CD14-positive monocyte (primary cell): ENCODE data around the gene NCBP3. TPM values are rescaled to one million over a fixed set of nuclear protein-coding genes. Genes with fewer than 3 reads are reported as not detected.

ENCODE experiments used
- DNase-seq, 3 donors: peaks; one replicate each; pipeline ENCODE4 v3.0.0-alpha.2; 2011 to 2022
- H2AFZ ChIP-seq: 2 replicates; pipeline ENCODE4 v1.6.0; 2012; ENCODE audit warnings: mild to moderate bottlenecking, low read depth, low read length, inconsistent platforms; ENCODE audit not compliant: insufficient read depth, poor library complexity, severe bottlenecking
- H3K27ac ChIP-seq, 2 donors: 1 replicate in 1 of 2; 2 replicates in 1 of 2; pipeline ENCODE4 v1.5.1; 2012 to 2013; ENCODE audit warnings: low read length in 2 of 2, control low read depth in 1 of 2, inconsistent platforms in 1 of 2, low read depth in 1 of 2, mild to moderate bottlenecking in 1 of 2
- H3K27me3 ChIP-seq, 2 donors: one replicate each; pipeline versions ENCODE4 v1.6.0 to v1.6.1; 2011 to 2013; ENCODE audit warnings: low read length in 2 of 2; ENCODE audit not compliant: control insufficient read depth in 2 of 2, insufficient read depth in 2 of 2
- H3K36me3 ChIP-seq, 2 donors: replicated peaks in 1 of 2; 1 replicate in 1 of 2; 2 replicates in 1 of 2; pipeline versions ENCODE4 v1.5.1 to v1.6.1; 2012 to 2013; ENCODE audit warnings: low read length in 2 of 2, control low read depth in 1 of 2, inconsistent platforms in 1 of 2, mild to moderate bottlenecking in 1 of 2; ENCODE audit not compliant: insufficient read depth in 2 of 2, control insufficient read depth in 1 of 2
- H3K4me1 ChIP-seq, 2 donors: 1 replicate in 1 of 2; 2 replicates in 1 of 2; pipeline versions ENCODE4 v1.5.1 to v1.6.1; 2012 to 2013; ENCODE audit warnings: low read length in 2 of 2, control low read depth in 1 of 2, inconsistent platforms in 1 of 2, mild to moderate bottlenecking in 1 of 2, moderate library complexity in 1 of 2; ENCODE audit not compliant: insufficient read depth in 2 of 2, control insufficient read depth in 1 of 2
- H3K4me2 ChIP-seq: replicated peaks from 2 replicates; pipeline ENCODE3; 2012; ENCODE audit warnings: low read length, moderate library complexity, mild to moderate bottlenecking; ENCODE audit not compliant: poor library complexity, severe bottlenecking; ENCODE audit errors: extremely low read depth
- H3K4me3 ChIP-seq, 3 experiments: fragments of 200-600 bp in 1 of 3; sonication (generic) in 1 of 3; replicated peaks in 1 of 3; 1 replicate in 2 of 3; 2 replicates in 1 of 3; pipeline ENCODE4 v1.5.1; 2011 to 2013; ENCODE audit warnings: low read length in 3 of 3, mild to moderate bottlenecking in 3 of 3, control low read depth in 2 of 3, low read depth in 2 of 3, inconsistent platforms in 1 of 3, moderate library complexity in 1 of 3
- H3K79me2 ChIP-seq: 2 replicates; pipeline ENCODE4 v1.6.0; 2012; ENCODE audit warnings: mild to moderate bottlenecking, control low read depth, inconsistent platforms, low read length, moderate library complexity; ENCODE audit not compliant: insufficient read depth
- H3K9ac ChIP-seq: 2 replicates; pipeline ENCODE4 v1.6.0; 2017; ENCODE audit warnings: low read length, mild to moderate bottlenecking; ENCODE audit not compliant: insufficient read depth, poor library complexity, severe bottlenecking
- H3K9me3 ChIP-seq, 2 donors: replicated peaks in 1 of 2; 1 replicate in 1 of 2; 2 replicates in 1 of 2; pipeline versions ENCODE4 v1.5.1 to v1.6.1; 2012 to 2013; ENCODE audit warnings: low read length in 2 of 2, control low read depth in 1 of 2; ENCODE audit not compliant: control insufficient read depth in 1 of 2, insufficient read depth in 1 of 2
- H4K20me1 ChIP-seq: 2 replicates; pipeline ENCODE4 v1.6.0; 2012; ENCODE audit warnings: mild to moderate bottlenecking, low read length, control low read depth, moderate library complexity; ENCODE audit not compliant: insufficient read depth
- H3K27ac Mint-ChIP-seq, 7 donors: one replicate each; pipeline ENCODE4 v1.8.0; 2020; ENCODE audit warnings: mild to moderate bottlenecking in 7 of 7, mixed read lengths in 7 of 7, moderate library complexity in 6 of 7, inconsistent platforms in 2 of 7
- H3K27me3 Mint-ChIP-seq, 3 donors: one replicate each; pipeline ENCODE4 v1.8.0; 2021 to 2022; ENCODE audit warnings: low read depth in 3 of 3, mild to moderate bottlenecking in 3 of 3, mixed read lengths in 3 of 3, moderate library complexity in 3 of 3, inconsistent platforms in 1 of 3
- H3K36me3 Mint-ChIP-seq, 2 donors: one replicate each; pipeline ENCODE4 v1.8.0; 2020; ENCODE audit warnings: mixed read lengths in 2 of 2, inconsistent platforms in 1 of 2, mild to moderate bottlenecking in 1 of 2
- H3K4me1 Mint-ChIP-seq: one replicate; pipeline ENCODE4 v1.8.0; 2020; ENCODE audit warnings: mild to moderate bottlenecking, mixed read lengths
- H3K4me3 Mint-ChIP-seq, 2 donors: one replicate each; pipeline ENCODE4 v1.8.0; 2020; ENCODE audit warnings: mild to moderate bottlenecking in 2 of 2, mixed read lengths in 2 of 2, moderate library complexity in 1 of 2
- H3K9me3 Mint-ChIP-seq, 7 donors: one replicate each; pipeline ENCODE4 v1.8.0; 2020 to 2022; ENCODE audit warnings: mixed read lengths in 7 of 7, mild to moderate bottlenecking in 6 of 7, moderate library complexity in 6 of 7, inconsistent platforms in 2 of 7
- WGBS: methylation state at CpG from one replicate; pipeline ENCODE4 v1.1.5; 2013; ENCODE audit warnings: missing lambda C conversion rate; ENCODE audit not compliant: insufficient coverage; 5-methylcytosine and 5-hydroxymethylcytosine counted together
- intact Hi-C, 2 donors: fragments of 100-400 bp; cut with micrococcal nuclease; formaldehyde crosslinking; loops; one replicate each; pipeline versions ENCODE4 v1.15.0 to v1.15.1; 2023
- polyA plus RNA-seq, 3 donors: library from polyadenylated mRNA; depleted of rRNA in 1 of 3; unstranded in 2 of 3; stranded (reverse) in 1 of 3; fragments of 300-500 nt in 2 of 3; fragments of >200 nt in 1 of 3; fragmentation: Illumina TruSeq in 2 of 3; gene quantifications; 1 replicate in 2 of 3; 2 replicates in 1 of 3; pipeline ENCODE4 v1.2.3, GENCODE V29; 2012 to 2021
- TF ChIP-seq, protein P1 (sequence below): fragments of 200-600 bp; IDR thresholded peaks from one replicate; pipeline ENCODE4 v1.8.0; 2022; ENCODE audit warnings: antibody characterized with exemption, mild to moderate bottlenecking

Gene NCBP3
- polyA plus RNA-seq, 3 donors = 4.9 to 19.0 (median 8.5) TPM

DNA sequence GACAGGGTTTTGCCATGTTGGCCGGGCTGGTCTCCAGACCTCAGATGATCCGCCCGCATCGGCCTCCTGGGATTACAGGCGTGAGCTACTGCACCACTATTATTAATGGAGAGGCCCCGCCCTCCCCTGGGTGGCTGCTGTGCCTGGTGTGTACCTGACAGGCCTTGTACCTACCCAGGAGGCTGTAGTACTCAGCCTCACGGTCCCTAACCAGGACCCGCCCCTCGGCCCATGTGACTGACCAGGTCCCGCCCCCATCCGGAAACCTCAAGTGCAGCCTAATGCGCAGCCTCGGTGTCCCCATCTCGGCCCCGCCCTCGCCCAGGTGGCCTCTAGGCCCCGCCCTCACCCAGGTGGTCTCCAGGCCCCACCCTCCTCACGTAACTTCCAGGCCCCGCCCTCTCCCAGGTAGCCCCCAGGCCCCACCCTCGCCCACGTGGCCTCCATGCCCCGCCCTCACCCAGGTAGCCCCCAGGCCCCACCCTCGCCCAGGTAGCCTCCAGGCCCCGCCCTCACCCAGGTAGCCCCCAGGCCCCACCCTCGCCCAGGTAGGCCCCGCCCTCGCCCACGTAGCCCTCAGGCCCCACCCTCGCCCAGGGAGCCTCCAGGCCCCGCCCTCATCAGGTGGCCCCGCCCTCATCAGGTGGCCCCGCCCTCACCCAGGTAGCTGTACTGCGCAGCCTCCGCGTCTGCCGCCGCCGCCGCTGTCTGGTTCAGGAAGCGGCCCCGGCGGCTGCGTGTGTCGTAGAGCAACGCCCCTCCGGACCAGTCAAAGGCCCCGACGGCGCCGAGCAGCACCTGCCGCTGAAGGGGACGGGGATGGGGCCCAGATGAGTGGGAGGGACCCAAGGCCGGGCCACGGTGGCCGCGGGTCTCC is 91.3 kb downstream of the NCBP3 start:
- Histone ChIP-seq H4K20me1 (no peaks in the 10 kb centered on the region), H3K79me2 (no peaks in the 10 kb centered on the region), H3K36me3 (no peaks in the 10 kb centered on the region), H3K27me3 (no peaks in the 10 kb centered on the region), H3K4me1 (peaks cover 11 to 15% of the 10 kb centered on the region in 2 donors), H2AFZ (peak overlapping the region; percentile 83), H3K27ac (no peak overlapping the region), H3K4me2 (peak overlapping the region; percentile 64), H3K4me3 (peak overlapping the region in 1 of 3 experiments; percentile 44), H3K9ac (peak overlapping the region; percentile 40), H3K9me3 (peaks cover 1 to 6% of the 10 kb centered on the region in 2 donors)
- peak; percentile 27 to 47 (median 39) for DNase-seq
- Mint-ChIP-seq H3K4me1 (peaks cover 12% of the 10 kb centered on the region), H3K4me3 (peak overlapping the region; percentile 41 to 55), H3K27me3 (peaks cover 1 to 4% (median 3%) of the 10 kb centered on the region in 3 donors), H3K27ac (peak overlapping the region in 1 of 7 donors; percentile 75), H3K9me3 (peaks cover under 1 to 6% (median 2%) of the 10 kb centered on the region in 7 donors), H3K36me3 (no peaks in the 10 kb centered on the region)
- TF ChIP-seq, protein P1, sequence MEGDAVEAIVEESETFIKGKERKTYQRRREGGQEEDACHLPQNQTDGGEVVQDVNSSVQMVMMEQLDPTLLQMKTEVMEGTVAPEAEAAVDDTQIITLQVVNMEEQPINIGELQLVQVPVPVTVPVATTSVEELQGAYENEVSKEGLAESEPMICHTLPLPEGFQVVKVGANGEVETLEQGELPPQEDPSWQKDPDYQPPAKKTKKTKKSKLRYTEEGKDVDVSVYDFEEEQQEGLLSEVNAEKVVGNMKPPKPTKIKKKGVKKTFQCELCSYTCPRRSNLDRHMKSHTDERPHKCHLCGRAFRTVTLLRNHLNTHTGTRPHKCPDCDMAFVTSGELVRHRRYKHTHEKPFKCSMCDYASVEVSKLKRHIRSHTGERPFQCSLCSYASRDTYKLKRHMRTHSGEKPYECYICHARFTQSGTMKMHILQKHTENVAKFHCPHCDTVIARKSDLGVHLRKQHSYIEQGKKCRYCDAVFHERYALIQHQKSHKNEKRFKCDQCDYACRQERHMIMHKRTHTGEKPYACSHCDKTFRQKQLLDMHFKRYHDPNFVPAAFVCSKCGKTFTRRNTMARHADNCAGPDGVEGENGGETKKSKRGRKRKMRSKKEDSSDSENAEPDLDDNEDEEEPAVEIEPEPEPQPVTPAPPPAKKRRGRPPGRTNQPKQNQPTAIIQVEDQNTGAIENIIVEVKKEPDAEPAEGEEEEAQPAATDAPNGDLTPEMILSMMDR = no peak
- WGBS = 10% methylated on average over 50 of the region's 56 CpGs
- intact Hi-C loops = no loop called here

DNA sequence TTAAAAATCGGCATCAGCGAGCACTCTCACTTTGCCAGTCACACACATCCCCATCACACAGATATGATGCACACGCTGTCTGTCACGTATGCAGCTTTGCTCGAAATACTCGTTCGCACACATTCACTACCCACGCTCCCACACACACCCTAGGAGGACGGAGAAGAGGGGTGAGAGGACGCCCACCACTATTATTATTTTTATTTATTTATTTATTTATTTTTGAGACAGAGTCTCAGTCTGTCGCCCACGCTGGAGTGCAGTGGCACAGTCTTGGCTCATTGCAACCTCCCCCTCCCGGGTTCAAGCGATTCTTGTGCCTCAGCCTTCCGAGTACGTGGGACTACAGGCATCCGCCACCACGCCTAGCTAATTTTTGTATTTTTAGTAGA is 92.0 kb downstream of the NCBP3 start:
- Histone ChIP-seq H3K4me3 (no peak overlapping the region), H3K79me2 (no peaks in the 10 kb centered on the region), H4K20me1 (no peaks in the 10 kb centered on the region), H3K27me3 (no peaks in the 10 kb centered on the region), H2AFZ (no peak overlapping the region), H3K36me3 (no peaks in the 10 kb centered on the region), H3K27ac (no peak overlapping the region), H3K9ac (no peak overlapping the region), H3K4me2 (no peak overlapping the region), H3K9me3 (no peaks in the 10 kb centered on the region), H3K4me1 (peaks cover 11 to 15% of the 10 kb centered on the region in 2 donors)
- peaks cover 0 to under 1% (median 0%) of the 10 kb centered on the region in 7 donors for H3K9me3 Mint-ChIP-seq
- no peak overlapping the region for H3K4me3 Mint-ChIP-seq
- peak overlapping the region in 1 of 7 donors; percentile 75 for H3K27ac Mint-ChIP-seq
- TF ChIP-seq, protein P1 = no peak
- 97% methylated on average over 6 of the region's 18 CpGs for WGBS
- DNase-seq = no peak
- H3K4me1 Mint-ChIP-seq = peaks cover 15% of the 10 kb centered on the region
- intact Hi-C loops = no loop called here
- H3K36me3 Mint-ChIP-seq = no peaks in the 10 kb centered on the region
- peaks cover 1 to 4% (median 3%) of the 10 kb centered on the region in 3 donors for H3K27me3 Mint-ChIP-seq
